ENCODE data around the gene ZNF592. TPM values are rescaled to one million over a fixed set of nuclear protein-coding genes. Genes with fewer than 3 reads are reported as not detected.

Gene ZNF592
- total RNA-seq, 2 experiments from 2014 or later = 18.1 to 18.3 TPM

GRCh38 chr15:84760219-84760618 is 11.8 kb downstream of the ZNF592 start:
- no peak for ATAC-seq
- no peak overlapping the region for H3K4me3 Mint-ChIP-seq
- intact Hi-C loops (cut with micrococcal nuclease) = loop anchor here (5.0 kb wide), 2 partner anchors 43 to 103 kb away; partner anchors contain the start of genes NMB and SEC11A
- no peaks in the 10 kb centered on the region for H3K27me3 Mint-ChIP-seq
- no peaks in the 10 kb centered on the region for H3K9me3 Mint-ChIP-seq
- peaks cover 7% of the 10 kb centered on the region for H3K36me3 Mint-ChIP-seq (ENCODE audit: low read depth)
- no peak overlapping the region for H3K27ac Mint-ChIP-seq
- no peak for TF ChIP-seq CTCF (IDR thresholded peaks at IDR 0.05)
- ChIA-PET POLR2A (interaction anchor here (1.4 to 1.5 kb wide), 2 partner anchors 11 to 25 kb away, joined by 4 to 7 read pairs; no protein-coding TSS in a partner anchor), CTCF (no interaction called here)
- DNase-seq = no peak
- peaks cover 22% of the 10 kb centered on the region for H3K4me1 Mint-ChIP-seq (ENCODE audit: low read depth)

DNA sequence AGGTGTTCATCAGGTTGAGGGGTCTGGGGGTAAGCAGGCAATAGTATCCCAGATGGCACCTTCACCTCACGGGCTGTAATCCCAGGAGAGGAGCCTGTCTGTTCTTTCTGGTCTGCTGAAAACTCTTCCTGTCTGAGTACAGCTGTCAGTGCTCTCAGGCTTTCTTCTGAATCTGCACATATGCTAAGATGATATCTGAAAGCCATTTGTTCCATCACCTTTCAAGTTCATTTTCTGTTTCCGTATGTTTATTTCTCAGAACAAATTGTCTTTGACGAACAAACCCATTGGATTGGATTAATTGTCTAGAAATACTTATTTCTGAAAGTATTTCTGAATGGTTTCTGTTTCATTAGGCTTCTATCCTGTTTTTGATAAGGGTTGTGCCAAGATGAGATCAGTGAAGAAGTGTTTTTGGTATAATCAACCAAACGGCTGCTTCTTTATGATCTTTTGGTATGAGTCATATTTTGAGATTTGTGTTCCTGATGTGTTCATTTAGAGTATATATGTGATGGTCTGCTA is 13.3 kb downstream of the ZNF592 start:
- peak; percentile 82 for ATAC-seq
- intact Hi-C loops (cut with micrococcal nuclease) = loop anchor here (5.0 kb wide), 2 partner anchors 44 to 104 kb away; partner anchors contain the start of genes NMB and SEC11A

DNA sequence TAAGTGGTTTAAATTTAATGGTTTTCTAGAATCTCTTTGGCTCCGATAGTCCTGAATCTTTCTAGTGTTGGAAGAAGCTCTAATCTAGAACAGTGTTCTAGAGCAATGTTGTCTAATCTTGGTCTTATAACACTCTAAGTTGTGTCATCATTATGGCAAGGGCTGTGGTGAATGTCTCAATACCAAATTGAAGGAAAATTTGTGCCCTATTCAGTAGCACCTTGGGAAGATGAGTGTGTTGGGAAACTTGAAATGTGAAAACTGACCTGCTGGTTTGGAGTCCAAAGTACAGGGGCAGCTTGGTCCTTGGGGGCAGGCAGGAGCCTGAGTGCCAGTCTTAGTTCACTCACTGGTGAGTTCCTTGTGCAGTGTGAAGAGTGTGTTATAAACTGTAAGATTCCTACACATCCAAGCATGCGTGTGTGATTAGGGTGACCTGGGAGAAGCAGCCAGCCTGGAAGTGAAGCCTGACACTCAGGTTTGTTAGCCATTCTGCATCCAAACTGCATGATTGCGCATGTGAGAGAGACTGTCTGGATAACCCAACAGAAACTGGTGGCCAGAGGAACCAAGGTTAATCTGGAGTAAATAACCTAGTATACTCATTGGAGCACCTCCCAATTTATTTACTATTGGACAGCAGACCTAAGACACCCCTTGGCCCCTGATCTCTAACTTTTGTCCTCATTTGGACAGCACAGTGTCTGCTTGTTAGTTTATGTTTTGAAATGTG is 14.6 kb downstream of the ZNF592 start:
- Mint-ChIP-seq H3K27ac (no peak overlapping the region), H3K36me3 (ENCODE audit: low read depth) (peaks cover 22% of the 10 kb centered on the region), H3K4me1 (ENCODE audit: low read depth) (peaks cover 8% of the 10 kb centered on the region), H3K9me3 (no peaks in the 10 kb centered on the region), H3K4me3 (no peak overlapping the region), H3K27me3 (no peaks in the 10 kb centered on the region)
- DNase-seq (no peak), ATAC-seq (no peak)
- POLR2A ChIA-PET = interaction anchor here (0.6 kb wide), 1 partner anchor 23 kb away, joined by 3 read pairs; no protein-coding TSS in a partner anchor
- CTCF ChIA-PET = no interaction called here
- no peak for TF ChIP-seq CTCF (IDR thresholded peaks at IDR 0.05)
- intact Hi-C loops (cut with micrococcal nuclease) = loop anchor here (5.0 kb wide), 2 partner anchors 46 to 106 kb away; partner anchors contain the start of genes NMB and SEC11A

More for the DNA sequence above, 13.3 kb downstream of the ZNF592 start:
- Mint-ChIP-seq H3K9me3 (no peaks in the 10 kb centered on the region), H3K4me3 (no peak overlapping the region), H3K27ac (no peak overlapping the region), H3K36me3 (ENCODE audit: low read depth) (peaks cover 14% of the 10 kb centered on the region), H3K27me3 (no peaks in the 10 kb centered on the region), H3K4me1 (ENCODE audit: low read depth) (peaks cover 10% of the 10 kb centered on the region)
- POLR2A ChIA-PET = interaction anchor here (1.1 to 1.4 kb wide), 2 partner anchors 11 to 26 kb away, joined by 3 to 4 read pairs; no protein-coding TSS in a partner anchor
- TF ChIP-seq CTCF (IDR thresholded peaks at IDR 0.05) = no peak
- no peak for DNase-seq
- CTCF ChIA-PET = no interaction called here

GRCh38 chr15:84764585-84764984 is 16.2 kb downstream of the ZNF592 start:
- peak overlapping the region; percentile 11 for H3K27ac Mint-ChIP-seq
- POLR2A ChIA-PET = interaction anchor here (1.2 kb wide), 1 partner anchor 13 kb away, joined by 4 read pairs; no protein-coding TSS in a partner anchor
- CTCF ChIA-PET = interaction anchor here (0.9 to 1.0 kb wide), 3 partner anchors 10 to 31 kb away, joined by 3 read pairs; no protein-coding TSS in a partner anchor
- H3K4me1 Mint-ChIP-seq (ENCODE audit: low read depth) = peaks cover 16% of the 10 kb centered on the region
- no peak for TF ChIP-seq CTCF (IDR thresholded peaks at IDR 0.05)
- no peaks in the 10 kb centered on the region for H3K27me3 Mint-ChIP-seq
- H3K36me3 Mint-ChIP-seq (ENCODE audit: low read depth) = peaks cover 33% of the 10 kb centered on the region
- no peak overlapping the region for H3K4me3 Mint-ChIP-seq
- intact Hi-C loops (cut with micrococcal nuclease) = loop anchor here (5.0 kb wide), 2 partner anchors 47 to 107 kb away; partner anchors contain the start of genes NMB and SEC11A
- H3K9me3 Mint-ChIP-seq = no peaks in the 10 kb centered on the region
- DNase-seq = no peak
- no peak for ATAC-seq
